Measurements from ENCODE around the gene MRPS10.

MRPS10 gene

DNA sequence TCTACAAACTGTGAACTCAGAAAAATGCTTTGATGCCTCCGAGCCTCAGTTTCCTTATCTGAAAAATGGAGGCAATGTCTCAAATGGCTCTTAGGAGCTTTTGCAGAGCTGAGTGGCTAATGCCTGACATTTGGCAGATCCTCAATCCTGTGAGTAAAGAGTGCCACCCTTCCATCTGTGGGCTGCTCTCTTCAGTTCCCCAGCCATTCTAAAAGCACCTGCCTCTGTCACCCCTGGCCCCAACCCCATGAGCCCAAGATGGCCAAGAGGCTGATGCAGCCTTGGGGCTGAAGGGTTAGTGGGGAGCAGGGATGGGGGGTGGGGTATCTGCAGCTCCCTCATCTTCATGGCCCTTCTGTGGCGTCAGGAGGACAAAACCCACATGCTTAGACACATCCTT, 59.0 kb downstream of the MRPS10 start:
- TF ChIP-seq, protein P1, sequence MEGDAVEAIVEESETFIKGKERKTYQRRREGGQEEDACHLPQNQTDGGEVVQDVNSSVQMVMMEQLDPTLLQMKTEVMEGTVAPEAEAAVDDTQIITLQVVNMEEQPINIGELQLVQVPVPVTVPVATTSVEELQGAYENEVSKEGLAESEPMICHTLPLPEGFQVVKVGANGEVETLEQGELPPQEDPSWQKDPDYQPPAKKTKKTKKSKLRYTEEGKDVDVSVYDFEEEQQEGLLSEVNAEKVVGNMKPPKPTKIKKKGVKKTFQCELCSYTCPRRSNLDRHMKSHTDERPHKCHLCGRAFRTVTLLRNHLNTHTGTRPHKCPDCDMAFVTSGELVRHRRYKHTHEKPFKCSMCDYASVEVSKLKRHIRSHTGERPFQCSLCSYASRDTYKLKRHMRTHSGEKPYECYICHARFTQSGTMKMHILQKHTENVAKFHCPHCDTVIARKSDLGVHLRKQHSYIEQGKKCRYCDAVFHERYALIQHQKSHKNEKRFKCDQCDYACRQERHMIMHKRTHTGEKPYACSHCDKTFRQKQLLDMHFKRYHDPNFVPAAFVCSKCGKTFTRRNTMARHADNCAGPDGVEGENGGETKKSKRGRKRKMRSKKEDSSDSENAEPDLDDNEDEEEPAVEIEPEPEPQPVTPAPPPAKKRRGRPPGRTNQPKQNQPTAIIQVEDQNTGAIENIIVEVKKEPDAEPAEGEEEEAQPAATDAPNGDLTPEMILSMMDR (IDR thresholded peaks at IDR 0.05; ENCODE audit: low read depth, low read length): no peak
- no peak for DNase-seq (ENCODE audit: extremely low read depth, low read depth)

DNA sequence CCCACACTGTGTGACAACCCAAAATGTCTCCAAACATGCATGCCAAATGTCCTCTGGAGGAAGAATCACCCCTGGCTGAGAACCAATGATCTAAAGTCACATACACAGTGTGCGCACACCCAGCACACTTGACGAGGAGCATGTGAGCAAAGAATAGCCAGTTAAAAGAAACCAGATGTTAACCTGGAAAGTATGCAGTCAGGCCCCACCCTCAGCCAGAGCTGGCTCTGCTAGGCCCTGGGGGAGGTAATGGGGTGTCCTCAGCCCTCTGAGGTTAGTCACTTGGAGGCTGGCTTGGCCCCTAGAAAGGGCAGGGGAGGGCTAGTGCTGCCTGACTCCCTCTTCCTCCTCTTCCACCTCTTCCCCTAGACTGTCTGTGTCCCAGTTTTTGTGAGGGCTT, 59.6 kb downstream of the MRPS10 start:
- DNase-seq (ENCODE audit: extremely low read depth, low read depth): peak; percentile 39
- TF ChIP-seq, protein P1 (IDR thresholded peaks at IDR 0.05; ENCODE audit: low read depth, low read length): no peak
